IMR-90 (cell line): ENCODE measurements around the gene ASB13.

Experiments used
- CEBPB ChIP-seq: IDR thresholded peaks from 2 replicates; pipeline ENCODE4 v1.6.1; 2012; ENCODE audit warnings: low read depth, low read length, improper control_type of control experiment
- ELK1 ChIP-seq: fragments of 150-350 bp; IDR thresholded peaks from 2 replicates; pipeline ENCODE4 v1.6.1; 2016; ENCODE audit warnings: low read depth, mild to moderate bottlenecking, low read length, moderate library complexity, borderline replicate concordance
- FOS ChIP-seq: fragments of 150-350 bp; IDR thresholded peaks from 2 replicates; pipeline ENCODE4 v1.6.1; 2016; ENCODE audit warnings: low read depth, low read length
- MAFK ChIP-seq: IDR thresholded peaks from 2 replicates; pipeline ENCODE4 v1.6.1; 2012; ENCODE audit warnings: low read depth, low read length, improper control_type of control experiment
- MAZ ChIP-seq: IDR thresholded peaks from 2 replicates; pipeline ENCODE4 v1.6.1; 2012; ENCODE audit warnings: low read depth, mild to moderate bottlenecking, low read length, improper control_type of control experiment, moderate library complexity, borderline replicate concordance
- NFE2L2 ChIP-seq: fragments of 150-350 bp; IDR thresholded peaks from 2 replicates; pipeline ENCODE4 v1.6.1; 2016; ENCODE audit warnings: low read depth, mild to moderate bottlenecking, low read length
- POLR2A ChIP-seq: IDR thresholded peaks from 2 replicates; pipeline ENCODE4 v1.6.1; 2012; ENCODE audit warnings: mild to moderate bottlenecking, low read depth, low read length
- RAD21 ChIP-seq: IDR thresholded peaks from 2 replicates; pipeline ENCODE4 v1.6.1; 2012; ENCODE audit warnings: low read length, improper control_type of control experiment
- RCOR1 ChIP-seq: IDR thresholded peaks from 2 replicates; pipeline ENCODE4 v1.6.1; 2012; ENCODE audit warnings: mild to moderate bottlenecking, low read length, improper control_type of control experiment; ENCODE audit not compliant: insufficient replicate concordance
- SMC3 ChIP-seq: fragments of 150-350 bp; IDR thresholded peaks from 2 replicates; pipeline ENCODE4 v1.6.1; 2016; ENCODE audit warnings: low read depth, mild to moderate bottlenecking, antibody characterized with exemption, low read length, moderate library complexity
- USF2 ChIP-seq: fragments of 150-350 bp; IDR thresholded peaks from 2 replicates; pipeline ENCODE4 v1.6.1; 2017; ENCODE audit warnings: mild to moderate bottlenecking, antibody characterized with exemption, low read length, low read depth
- TF ChIP-seq, protein P1 (sequence below): conservative IDR thresholded peaks from 2 replicates; pipeline ENCODE4 v1.5.1; 2012; ENCODE audit warnings: mild to moderate bottlenecking, low read depth, low read length, improper control_type of control experiment

GRCh38 chr10:5688587-5688986 is 22.2 kb upstream of the ASB13 start:
- TF ChIP-seq, protein P1, sequence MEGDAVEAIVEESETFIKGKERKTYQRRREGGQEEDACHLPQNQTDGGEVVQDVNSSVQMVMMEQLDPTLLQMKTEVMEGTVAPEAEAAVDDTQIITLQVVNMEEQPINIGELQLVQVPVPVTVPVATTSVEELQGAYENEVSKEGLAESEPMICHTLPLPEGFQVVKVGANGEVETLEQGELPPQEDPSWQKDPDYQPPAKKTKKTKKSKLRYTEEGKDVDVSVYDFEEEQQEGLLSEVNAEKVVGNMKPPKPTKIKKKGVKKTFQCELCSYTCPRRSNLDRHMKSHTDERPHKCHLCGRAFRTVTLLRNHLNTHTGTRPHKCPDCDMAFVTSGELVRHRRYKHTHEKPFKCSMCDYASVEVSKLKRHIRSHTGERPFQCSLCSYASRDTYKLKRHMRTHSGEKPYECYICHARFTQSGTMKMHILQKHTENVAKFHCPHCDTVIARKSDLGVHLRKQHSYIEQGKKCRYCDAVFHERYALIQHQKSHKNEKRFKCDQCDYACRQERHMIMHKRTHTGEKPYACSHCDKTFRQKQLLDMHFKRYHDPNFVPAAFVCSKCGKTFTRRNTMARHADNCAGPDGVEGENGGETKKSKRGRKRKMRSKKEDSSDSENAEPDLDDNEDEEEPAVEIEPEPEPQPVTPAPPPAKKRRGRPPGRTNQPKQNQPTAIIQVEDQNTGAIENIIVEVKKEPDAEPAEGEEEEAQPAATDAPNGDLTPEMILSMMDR: no peak
- TF ChIP-seq POLR2A: no peak
- no peak for TF ChIP-seq RAD21
- TF ChIP-seq RCOR1: no peak
- no peak for TF ChIP-seq ELK1
- TF ChIP-seq FOS: no peak
- TF ChIP-seq CEBPB: no peak
- TF ChIP-seq MAFK: no peak
- TF ChIP-seq SMC3: no peak
- no peak for TF ChIP-seq MAZ
- no peak for TF ChIP-seq NFE2L2
- TF ChIP-seq USF2: no peak
